ENCODE data around the gene TNNC1. TPM values are rescaled to one million over a fixed set of nuclear protein-coding genes. Genes with fewer than 3 reads are reported as not detected.
A peak's percentile ranks its signal among the peaks of the same experiment; 100 is the strongest.

Gene TNNC1
- total RNA-seq, 1 donor from 2014 or later = 88.9 TPM

GRCh38 chr3:52433328-52433995 lies 20.4 kb downstream of the TNNC1 start:
- no peak overlapping the region for H3K27ac ChIP-seq
- ATAC-seq (no peak), DNase-seq (peak; percentile 23)
- no peak for TF ChIP-seq CTCF (IDR thresholded peaks at IDR 0.05)
- peaks cover 22% of the 10 kb centered on the region for H3K4me1 ChIP-seq
- H3K27me3 ChIP-seq = no peaks in the 10 kb centered on the region
- H3K4me3 ChIP-seq = no peak overlapping the region
- H3K36me3 ChIP-seq = no peaks in the 10 kb centered on the region
- intact Hi-C loops (cut with DNase I) = no loop called here
- no peaks in the 10 kb centered on the region for H3K9me3 ChIP-seq

- no peaks in the 10 kb centered on the region for H3K36me3 ChIP-seq
- intact Hi-C loops (cut with DNase I) = no loop called here
- ATAC-seq (peak; percentile 30), DNase-seq (peak; percentile 40)
- peaks cover 22% of the 10 kb centered on the region for H3K4me1 ChIP-seq
- no peak overlapping the region for H3K27ac ChIP-seq
- no peak for TF ChIP-seq CTCF (IDR thresholded peaks at IDR 0.05)
- H3K27me3 ChIP-seq = no peaks in the 10 kb centered on the region
- no peaks in the 10 kb centered on the region for H3K9me3 ChIP-seq
- no peak overlapping the region for H3K4me3 ChIP-seq
Measured at GRCh38 chr3:52432691-52433141, 21.1 kb downstream of the TNNC1 start.

GRCh38 chr3:52432225-52432624 lies 21.6 kb downstream of the TNNC1 start:
- Histone ChIP-seq H3K36me3 (no peaks in the 10 kb centered on the region), H3K4me1 (peaks cover 22% of the 10 kb centered on the region), H3K27ac (no peak overlapping the region), H3K4me3 (no peak overlapping the region), H3K9me3 (no peaks in the 10 kb centered on the region), H3K27me3 (no peaks in the 10 kb centered on the region)
- TF ChIP-seq CTCF (IDR thresholded peaks at IDR 0.05) = no peak
- no peak for ATAC-seq
- DNase-seq = peak; percentile 37
- intact Hi-C loops (cut with DNase I) = no loop called here

- Histone ChIP-seq H3K27me3 (no peaks in the 10 kb centered on the region), H3K9me3 (no peaks in the 10 kb centered on the region), H3K4me3 (no peak overlapping the region), H3K4me1 (peaks cover 22% of the 10 kb centered on the region), H3K36me3 (no peaks in the 10 kb centered on the region), H3K27ac (peak overlapping the region; percentile 6)
- ATAC-seq (no peak), DNase-seq (no peak)
- no peak for TF ChIP-seq CTCF (IDR thresholded peaks at IDR 0.05)
- intact Hi-C loops (cut with DNase I) = no loop called here
Measured at GRCh38 chr3:52431459-52432223, 22.2 kb downstream of the TNNC1 start.

GRCh38 chr3:52430416-52430810 lies 23.4 kb downstream of the TNNC1 start:
- DNase-seq (no peak), ATAC-seq (no peak)
- H3K27me3 ChIP-seq = no peaks in the 10 kb centered on the region
- intact Hi-C loops (cut with DNase I) = no loop called here
- peaks cover 22% of the 10 kb centered on the region for H3K4me1 ChIP-seq
- no peak overlapping the region for H3K27ac ChIP-seq
- TF ChIP-seq CTCF (IDR thresholded peaks at IDR 0.05) = no peak
- H3K4me3 ChIP-seq = no peak overlapping the region
- H3K9me3 ChIP-seq = no peaks in the 10 kb centered on the region
- no peaks in the 10 kb centered on the region for H3K36me3 ChIP-seq

All from upper lobe of right lung (tissue), 1 donor.